ENCODE data around the gene VAC14. TPM values are rescaled to one million over a fixed set of nuclear protein-coding genes. Genes with fewer than 3 reads are reported as not detected.
A peak's percentile ranks its signal among the peaks of the same experiment; 100 is the strongest.

The VAC14 gene
- total RNA-seq, 1 experiment from 2014 or later: 33.9 TPM

DNA sequence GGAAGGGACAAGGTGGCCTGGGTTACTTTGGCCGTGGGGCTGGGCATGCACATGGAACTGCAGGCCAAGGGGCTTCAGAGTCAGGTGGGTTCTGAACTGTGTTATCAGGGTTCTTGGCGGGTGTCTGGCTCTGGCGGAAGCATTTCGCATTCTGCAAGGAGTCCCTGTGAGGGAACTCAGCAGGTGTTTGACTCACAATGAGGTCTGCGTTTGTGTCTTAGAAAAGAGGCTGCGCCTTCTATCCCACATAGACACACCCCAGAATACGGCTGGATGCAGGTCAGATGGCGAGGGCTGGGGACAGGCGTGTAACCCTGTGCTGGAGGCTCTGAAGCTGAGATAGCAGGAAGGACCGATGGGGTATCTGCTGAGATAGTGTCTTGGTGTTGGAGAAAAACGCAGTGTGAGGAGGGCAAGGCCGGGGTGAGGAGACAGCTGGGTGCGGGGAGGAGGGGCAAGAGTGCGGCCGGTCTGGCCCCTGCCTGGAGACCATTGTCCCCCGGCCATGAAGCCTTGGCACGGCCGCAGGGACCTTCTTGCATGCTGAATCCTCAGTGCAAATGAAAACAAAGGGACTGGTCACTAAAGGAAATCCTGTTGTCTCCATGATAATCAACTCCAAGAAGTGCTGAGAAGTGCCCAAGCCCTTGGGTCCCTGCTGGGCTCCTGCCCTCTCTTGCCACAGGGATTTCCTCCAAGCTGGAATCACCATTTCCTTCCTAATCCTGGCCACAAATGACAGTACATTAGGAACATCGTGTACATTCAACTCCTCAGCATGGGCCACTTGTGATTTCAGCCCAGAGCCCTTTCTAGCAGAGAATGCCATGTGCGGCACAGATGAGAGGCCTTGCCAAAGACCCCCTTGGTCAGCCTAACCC lies 92.4 kb downstream of the VAC14 start:
- no peak for DNase-seq (ENCODE audit: low read depth)

DNA sequence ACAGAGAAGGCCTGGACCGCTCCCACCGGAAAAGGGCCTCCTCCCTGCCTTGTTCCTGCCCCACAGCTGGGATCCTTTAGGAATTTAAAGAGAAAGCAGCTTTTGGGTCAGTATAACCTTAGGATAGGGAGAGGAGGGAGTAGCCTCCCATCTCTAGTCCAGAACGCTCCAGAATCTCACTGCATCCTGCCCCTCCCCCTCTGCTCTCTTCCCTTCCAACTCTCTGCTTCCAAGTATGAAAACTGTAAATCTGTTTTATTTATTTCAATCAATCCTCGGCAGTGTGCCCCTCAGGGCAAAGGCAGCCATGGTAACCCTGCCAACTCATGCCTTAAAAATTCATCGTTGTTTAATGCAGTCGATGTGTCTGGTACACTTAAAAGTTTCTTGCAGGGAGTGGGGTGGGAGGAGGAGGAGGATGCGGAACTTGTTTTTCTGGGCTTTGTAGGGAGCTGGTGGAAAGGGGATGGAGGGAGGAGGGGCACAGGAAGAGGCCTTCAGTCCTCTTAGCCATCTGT lies 94.0 kb downstream of the VAC14 start:
- DNase-seq (ENCODE audit: low read depth): peak; percentile 93

DNA sequence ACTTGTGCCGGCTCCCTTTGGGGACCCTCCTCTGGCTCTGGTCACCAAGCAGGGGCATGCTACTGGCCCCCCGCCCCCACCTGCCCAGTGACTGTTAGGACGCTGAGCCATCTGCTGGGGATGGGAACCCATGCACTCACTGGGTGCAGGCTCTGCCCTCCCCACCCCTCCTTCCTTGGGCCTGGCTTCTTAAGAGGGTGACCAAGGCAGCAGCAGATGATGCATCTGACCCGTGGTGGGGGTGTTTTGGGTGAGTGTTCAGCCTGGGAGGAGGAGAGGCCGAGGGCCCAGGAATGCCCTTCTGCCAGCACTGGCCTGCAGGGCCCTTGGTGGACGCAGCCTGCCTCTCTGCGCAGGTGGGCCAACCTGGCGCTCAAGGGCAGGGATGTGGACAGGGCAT lies 95.9 kb downstream of the VAC14 start:
- DNase-seq (ENCODE audit: low read depth): no peak

DNA sequence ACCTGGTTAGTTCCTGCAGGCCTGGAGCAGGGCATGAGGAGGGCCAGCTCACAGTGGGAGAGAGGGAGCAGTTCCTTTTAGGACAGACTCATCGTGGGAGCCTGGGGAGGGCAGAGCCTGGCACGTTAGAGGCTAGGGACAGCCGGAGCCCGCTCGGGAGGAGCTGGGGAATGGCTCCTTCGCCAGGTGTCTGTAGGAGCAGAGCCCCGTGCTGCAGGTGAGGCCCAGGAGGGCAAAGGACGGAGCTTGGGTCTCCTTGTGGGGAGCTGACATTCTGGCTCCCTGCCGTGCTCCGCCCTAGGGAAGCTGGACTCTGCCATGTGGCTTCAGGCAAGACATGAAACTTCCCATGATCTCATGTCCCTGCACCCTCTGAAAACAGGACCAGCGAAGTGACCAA lies 96.4 kb downstream of the VAC14 start:
- no peak for DNase-seq (ENCODE audit: low read depth)

DNA sequence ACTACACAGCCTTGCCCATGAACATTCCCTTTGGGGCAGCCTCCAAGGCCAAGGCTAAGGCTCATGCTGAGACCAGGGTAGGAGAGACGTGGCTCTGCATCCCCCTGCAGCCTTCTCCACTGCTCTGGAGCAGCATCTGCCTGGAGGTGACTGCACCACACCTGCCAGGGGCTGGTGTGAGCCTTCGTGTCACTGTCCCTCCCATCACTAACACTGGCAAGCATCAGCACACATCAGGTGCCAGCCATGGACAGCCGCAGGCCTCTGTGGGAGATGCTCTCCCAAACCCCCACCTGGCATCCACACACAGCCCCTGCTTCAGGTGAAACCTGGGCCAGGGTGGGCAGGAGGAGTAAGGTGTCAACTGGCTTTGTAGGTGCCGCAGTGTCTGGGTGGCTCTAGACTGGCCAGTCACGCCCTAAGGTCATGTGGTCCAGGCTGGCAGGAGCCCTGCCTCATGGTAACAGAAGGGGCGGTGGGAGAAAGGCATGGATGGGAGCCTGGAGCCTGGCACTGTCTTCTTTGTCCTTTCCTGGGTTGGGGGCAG lies 97.0 kb downstream of the VAC14 start:
- no peak for DNase-seq (ENCODE audit: low read depth)

DNA sequence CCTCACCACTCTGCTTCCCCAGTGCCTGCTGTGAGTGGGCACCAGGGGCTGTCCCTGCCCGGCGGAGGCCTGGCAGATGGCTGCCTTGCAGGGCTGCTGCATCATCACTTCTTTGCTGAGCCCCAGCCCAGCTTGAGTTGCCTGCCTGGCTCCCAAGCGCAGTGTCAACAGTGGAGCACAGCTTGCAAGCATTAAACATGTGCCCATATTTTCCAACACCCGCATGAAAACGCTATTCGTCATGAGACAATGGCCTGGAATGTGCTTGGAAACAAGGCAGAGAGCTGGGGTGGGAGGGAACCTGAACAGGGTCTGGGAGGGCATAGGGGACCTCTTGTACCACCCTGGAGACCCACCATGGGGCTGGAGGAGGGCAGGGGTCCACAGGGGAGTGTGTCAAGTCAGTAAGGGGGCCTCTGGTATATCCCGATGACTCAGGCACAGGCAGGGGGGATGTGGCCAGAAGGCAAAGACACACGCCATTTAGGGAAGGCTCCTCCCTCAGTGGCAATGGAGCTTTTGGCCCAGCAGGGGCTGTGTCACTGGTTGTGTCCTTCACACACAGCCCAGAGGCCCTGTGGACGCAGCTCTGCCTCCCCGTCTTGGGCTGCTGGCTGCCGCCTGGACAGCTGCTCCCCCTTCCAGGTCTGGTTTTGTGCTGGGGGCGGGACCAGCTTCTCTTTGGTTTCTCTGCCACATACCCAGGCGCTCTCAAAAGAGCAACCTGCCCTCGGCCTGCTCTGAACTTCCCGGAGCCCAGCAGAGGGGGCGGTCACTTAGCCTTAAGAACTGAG lies 97.7 kb downstream of the VAC14 start:
- peak; percentile 94 for DNase-seq (ENCODE audit: low read depth)

DNA sequence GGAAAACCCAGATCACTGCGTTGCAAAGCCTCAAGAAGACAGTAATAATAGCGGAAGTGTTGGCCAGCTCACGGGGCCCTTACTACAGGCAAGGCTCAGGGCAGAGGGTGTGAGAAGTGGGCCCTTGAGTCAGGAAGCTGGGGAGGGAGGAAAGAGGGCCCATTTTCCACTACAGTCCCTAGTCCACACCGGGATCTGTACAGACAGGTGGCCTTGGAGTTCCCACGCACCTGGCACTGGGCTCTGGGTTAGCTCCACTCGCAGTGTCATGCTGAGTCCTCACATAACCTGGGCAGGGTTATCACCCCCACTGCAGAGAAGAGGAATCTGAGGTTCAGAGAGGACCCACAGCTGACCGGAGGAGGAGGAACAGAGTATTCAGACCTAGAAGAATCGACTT lies 98.3 kb downstream of the VAC14 start:
- no peak for DNase-seq (ENCODE audit: low read depth)

DNA sequence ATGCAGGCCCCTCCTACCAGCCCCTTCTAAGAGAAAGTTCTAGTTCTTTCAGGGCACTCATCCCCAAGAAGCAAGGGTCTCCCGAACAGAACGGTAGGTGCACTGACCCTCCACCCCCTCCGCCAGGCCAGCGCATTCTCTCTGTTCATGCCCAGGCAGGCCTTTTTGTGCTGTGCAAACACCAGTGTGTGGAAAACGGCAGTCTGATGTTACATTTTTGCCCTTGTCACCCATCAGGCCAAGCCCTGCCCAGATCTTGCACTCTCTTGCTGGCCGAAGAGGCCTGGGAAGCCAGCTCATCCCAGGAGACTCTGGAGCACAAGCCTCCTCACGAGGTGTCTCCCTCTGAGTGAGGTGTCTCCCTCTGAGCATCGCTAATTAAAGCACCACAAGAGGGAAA lies 99.0 kb downstream of the VAC14 start:
- no peak for DNase-seq (ENCODE audit: low read depth)

DNA sequence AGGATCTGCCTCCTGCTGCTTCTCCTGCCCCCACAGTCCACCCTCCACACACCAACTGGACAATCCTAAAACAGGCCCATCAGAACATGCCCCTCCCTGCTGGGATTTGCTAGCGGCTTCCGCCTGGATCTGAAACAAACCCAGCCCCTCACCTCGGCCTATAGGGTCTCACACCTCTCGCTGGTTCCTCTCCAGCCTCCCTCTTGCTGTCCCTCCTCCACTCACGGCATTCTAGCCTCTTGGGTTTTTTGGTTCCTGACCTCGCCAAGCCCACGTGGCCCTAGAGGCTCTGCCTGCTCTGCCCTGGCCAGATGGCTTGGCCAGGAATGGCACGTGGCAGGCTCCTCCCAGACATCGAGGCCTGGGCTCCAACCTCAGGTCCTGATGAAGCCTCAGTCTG lies 99.4 kb downstream of the VAC14 start:
- no peak for DNase-seq (ENCODE audit: low read depth)

DNA sequence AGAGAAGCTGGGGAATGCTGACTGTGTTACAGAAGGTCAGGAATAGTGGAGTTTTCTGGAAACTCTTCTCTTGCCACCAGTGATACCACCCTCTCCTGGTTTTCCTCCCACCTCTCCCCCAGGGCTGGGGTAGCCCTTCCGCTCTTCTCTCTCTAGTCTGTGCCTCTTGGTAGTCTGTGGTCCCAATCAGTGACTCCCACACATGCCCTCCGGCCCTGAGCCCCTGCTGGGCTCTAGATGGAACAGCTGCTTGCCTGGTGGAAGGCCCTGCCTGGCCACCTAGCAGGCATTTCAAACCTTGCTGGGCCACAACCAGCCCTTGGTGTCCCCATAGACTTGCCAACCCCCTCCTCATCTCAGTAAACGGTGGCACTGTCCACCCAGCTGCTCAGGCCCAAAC lies 99.9 kb downstream of the VAC14 start:
- no peak for DNase-seq (ENCODE audit: low read depth)

DNA sequence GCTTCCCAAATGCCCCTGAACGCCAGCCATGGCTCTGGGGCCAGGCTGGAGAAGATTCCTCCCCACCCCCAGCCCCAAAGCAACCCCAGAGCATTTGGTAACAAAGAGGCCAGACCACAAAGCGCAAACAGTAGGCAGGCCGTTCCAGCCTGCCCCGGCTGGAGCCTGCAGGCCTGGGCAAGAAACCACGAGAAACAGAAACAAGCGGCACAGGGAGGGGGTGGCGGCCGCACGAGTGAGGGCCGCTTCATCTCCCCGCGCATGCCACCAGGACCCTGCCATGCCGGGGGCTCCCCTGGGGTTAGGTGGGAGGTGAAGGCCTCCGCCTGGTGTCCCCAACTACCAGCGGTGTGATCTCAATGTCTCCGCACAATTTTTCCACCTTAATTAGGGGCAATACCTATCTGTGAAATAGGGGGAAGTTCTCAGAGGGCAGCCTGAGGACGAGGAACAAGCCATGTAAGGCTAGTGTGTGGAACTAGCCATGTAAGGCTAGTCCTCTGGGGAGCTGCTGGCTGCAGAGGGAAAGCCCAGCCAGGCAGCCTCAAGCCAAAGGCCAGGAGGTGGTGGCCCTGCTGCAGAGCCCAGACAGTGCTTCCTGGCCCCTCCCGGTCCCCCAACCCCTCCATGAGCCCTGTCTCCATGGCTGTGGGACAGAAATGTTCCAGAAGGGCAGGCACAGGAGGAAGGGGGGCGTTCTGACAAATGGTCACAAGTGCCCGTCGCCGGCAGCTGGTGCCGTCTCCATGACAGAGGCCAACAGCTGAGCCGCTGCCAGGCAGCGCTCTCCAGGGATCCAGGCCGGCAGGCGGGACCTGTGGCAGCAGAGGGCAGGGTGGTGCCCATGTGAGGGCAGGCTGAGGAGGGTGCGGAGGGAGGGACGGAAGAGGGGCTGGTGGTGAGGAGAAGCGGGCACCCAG lies 100.6 kb downstream of the VAC14 start:
- DNase-seq (ENCODE audit: low read depth): no peak

DNA sequence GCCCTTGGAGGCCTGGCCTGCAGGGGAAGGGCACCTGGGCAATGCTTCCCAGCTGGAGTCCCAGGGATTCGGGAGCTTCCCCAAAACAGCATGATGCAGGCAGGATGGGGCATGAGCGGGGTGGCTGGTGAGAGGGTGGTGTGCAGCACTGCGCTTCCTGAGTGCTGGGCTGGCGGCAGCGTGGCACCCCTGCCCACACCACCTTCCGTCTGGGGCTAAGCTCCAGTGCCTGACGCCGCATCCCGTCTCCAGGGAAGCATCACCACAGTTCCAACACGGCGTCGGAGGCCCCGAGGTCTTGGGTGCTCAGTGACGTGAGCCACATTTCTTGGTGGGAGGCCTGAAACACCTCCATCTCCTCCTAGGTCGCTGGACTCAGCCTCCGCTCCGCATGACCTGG lies 101.3 kb downstream of the VAC14 start:
- no peak for DNase-seq (ENCODE audit: low read depth)

DNA sequence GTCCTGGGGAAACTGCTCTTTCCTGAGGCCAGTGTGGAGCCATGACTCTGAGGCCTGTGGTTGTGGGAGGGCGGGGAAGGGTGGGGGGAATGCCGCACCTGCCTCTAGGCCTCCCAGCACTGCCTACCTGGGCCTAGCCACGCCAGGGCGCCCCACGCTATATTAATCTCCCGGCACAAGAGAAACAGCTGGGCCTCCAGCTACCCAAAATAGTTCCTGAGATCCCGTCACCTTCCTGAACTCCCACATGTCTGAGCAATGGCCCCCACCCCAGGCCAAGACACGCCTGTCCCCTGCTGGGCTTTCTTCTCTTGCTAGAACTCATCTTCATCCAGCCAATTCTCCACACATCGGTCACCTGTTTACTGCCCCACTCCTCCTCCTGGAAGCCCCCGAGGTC lies 102.1 kb downstream of the VAC14 start:
- no peak for DNase-seq (ENCODE audit: low read depth)

DNA sequence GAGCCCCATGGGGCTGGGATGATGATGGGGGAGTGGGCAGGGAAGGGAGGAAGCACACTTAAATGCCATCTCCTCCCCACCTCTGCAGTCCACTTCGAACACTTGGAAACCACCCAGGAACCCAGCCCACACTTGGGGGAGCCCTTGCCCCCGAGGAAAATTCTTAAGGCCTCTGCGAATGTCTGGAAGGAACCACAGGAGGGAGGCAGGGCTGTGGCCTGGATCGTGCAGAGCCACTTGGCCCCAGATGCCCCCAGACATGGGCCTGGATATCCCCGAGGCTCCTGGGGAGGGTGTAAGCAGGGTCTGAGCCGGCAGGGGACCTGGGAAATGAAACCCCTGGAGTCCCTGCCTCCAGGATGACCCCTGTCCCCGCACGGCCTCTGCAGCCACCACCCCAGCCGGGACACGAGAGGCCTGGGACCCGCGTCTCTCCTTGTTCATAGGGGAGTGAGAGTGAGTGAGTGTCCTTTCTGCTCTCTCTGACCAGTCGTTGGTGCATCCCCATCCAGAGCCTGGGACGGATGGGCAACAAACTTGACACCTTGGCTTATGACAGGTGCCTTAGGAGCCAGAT lies 103.3 kb downstream of the VAC14 start:
- peak; percentile 71 for DNase-seq (ENCODE audit: low read depth)

DNA sequence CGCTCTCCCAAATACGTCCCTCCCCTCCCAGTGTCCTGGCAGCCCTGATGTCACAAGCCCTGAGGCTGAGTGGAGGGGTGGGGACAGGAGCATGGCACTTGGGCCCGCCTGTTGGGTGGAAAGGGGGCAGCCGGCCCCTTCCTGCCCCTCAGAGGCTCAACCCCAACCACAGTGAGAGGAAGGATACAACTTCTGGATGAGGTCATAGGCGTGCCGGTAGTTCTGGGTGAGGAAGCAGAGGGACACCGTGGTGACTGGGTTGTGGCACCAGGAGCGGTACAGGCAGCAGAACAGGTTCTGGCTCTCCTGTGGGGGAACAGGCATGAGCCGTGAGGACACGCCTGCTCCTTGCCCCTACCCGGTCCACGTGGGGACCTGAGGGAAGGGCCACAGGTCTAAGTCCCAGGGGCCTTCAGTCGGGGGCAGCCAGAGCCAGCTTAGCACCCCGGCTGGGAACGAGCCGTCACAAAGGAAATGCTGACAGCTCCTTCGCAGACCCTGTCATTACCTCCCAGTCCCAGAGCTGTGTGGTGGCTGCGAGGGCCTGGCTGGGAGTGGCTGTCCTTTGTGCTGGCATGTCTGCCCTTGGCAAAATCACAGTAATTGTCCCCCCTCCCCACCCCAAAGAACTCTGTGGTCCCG lies 103.9 kb downstream of the VAC14 start:
- peak; percentile 27 for DNase-seq (ENCODE audit: low read depth)

DNA sequence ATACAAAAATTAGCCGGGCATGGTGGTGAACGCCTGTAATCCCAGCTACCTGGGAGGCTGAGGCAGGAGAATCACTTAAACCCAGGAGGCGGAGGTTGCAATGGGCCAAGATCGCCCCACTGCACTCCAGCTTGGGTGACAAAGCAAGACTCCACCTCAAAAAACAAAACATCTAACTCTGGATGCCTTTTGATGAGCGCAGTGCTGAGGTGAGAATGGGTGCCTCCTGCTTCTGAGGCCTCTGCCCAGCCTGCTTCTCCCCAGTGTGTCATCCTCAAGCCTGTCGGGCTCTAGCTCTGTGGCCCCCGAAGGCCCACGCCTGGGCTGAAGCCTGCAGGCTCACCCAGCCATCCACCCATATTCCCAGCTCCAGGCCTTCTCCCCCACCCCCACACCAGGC lies 104.6 kb downstream of the VAC14 start:
- DNase-seq (ENCODE audit: low read depth): no peak

DNA sequence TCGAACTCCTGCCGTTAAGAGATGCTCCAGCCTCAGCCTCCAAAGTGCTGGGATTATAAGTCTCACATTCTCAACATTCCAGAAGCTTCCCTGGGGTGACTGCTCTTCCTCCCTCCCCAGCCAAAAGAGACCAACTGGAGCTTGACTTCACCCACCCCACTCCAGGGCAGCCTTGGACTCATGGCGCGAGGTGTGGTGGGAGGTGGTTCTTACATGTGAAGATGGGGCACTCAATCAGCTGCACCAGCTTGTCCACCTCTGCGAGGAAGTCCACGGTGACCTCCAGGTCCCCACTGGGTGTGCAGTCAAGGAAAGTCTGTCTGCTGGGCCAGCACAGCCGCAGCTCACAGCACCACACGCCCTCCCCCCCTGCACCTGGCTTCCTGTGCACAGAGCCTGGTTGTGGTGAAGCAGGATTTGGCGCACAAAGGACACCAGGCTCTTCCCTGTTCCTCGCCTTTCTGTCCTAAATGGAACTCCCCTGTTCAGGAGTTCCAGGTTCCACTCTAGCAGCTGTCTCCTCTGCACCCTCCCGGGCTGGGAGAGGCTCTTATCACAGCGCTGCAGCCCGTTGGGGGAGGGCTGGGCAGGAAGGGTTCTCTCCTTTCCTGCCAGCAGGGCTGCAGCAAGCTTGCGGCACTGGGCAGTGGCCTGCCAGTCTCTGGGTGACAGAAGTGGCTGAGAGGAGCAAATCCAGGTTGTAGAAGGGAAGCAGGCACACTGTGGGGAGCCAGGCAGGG lies 105.5 kb downstream of the VAC14 start:
- DNase-seq (ENCODE audit: low read depth): no peak

DNA sequence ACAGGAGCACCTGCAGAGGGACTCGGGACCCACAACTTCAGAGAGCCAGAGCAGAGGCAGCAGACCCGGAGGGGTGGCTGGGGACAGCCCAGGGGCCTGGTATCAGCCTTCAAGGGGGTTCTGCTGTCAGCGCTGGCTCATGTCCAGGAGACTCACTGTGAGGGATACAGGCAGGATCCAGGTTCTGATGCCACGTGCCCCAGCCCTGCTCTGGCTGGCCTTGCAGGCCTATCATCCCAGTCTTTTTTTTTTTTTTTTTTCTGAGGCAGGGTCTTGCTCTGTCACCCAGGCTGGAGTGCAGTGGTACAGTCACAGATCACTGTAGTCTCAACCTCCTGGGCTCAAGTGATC lies 106.1 kb downstream of the VAC14 start:
- no peak for DNase-seq (ENCODE audit: low read depth)

DNA sequence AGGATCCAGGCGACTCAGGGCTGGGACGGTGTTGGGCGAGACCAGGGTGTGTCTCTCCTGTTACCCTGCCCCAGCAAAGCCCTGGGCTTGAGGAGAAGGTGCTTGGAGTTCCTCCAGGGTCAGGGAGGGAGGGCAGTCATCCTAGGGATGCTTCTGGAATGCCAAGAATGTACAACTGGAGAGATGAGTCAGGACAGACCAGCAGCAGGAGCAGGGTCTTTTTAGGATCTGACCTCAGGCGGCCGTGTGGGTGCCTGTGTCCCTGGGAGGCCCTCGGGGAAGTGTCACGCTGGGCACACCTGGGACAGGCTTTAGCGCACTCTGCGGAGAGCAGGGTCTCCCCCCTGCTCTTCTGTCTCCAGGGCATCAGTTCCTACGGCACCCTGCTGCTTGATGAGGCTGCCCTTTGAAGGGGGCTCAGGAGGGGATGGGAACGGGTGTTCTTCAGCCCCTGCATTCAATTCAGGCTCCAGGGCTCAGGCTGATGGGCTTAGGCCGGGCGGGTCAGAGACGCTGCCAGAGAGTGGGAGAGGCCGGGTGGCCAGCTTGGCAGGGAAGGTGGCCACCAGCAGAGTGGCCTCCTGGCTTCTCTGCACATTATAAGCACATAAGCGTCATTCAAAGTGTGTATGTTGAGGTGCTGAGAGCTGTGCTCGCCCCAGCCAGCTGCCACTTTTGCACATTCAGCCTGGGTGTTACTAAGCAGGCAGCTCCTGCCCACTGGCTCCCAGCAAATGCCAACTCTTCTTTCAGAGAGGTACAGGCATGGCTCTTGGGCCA lies 106.7 kb downstream of the VAC14 start:
- DNase-seq (ENCODE audit: low read depth): peak; percentile 94
